Choroid plexus epithelial cell (primary cell): Measurements from ENCODE around the gene NFKB2.

Experiments
- DNase-seq: peaks from one replicate; pipeline ENCODE4 v3.0.0-alpha.2; 2010; ENCODE audit warnings: low read depth
- H3K4me3 ChIP-seq: 2 replicates; pipeline ENCODE4 v1.5.1; 2011; ENCODE audit warnings: low read depth, mild to moderate bottlenecking, control low read depth, low read length, moderate library complexity
- CTCF ChIP-seq: conservative IDR thresholded peaks from 2 replicates; pipeline ENCODE4 v1.5.1; 2011; ENCODE audit warnings: low read depth, mild to moderate bottlenecking, control low read depth, inconsistent platforms, low read length, moderate library complexity

Gene NFKB2

GRCh38 chr10:102403115-102403514 is 7.6 kb downstream of the NFKB2 start:
- H3K4me3 ChIP-seq, result no peak overlapping the region

GRCh38 chr10:102404361-102405107 is 9.0 kb downstream of the NFKB2 start:
- no peak overlapping the region for H3K4me3 ChIP-seq
- DNase-seq, result no peak
- no peak for TF ChIP-seq CTCF

More at GRCh38 chr10:102403115-102403514, 7.6 kb downstream of the NFKB2 start:
- no peak for TF ChIP-seq CTCF
- no peak for DNase-seq

- TF ChIP-seq CTCF, result no peak
- no peak overlapping the region for H3K4me3 ChIP-seq
- DNase-seq, result no peak
Observed at GRCh38 chr10:102405108-102405571, 9.6 kb downstream of the NFKB2 start.

- DNase-seq, result no peak
- TF ChIP-seq CTCF, result no peak
- H3K4me3 ChIP-seq, result no peak overlapping the region
Observed at GRCh38 chr10:102405632-102406031, 10.1 kb downstream of the NFKB2 start.

GRCh38 chr10:102406815-102407214 is 11.3 kb downstream of the NFKB2 start:
- TF ChIP-seq CTCF, result no peak

GRCh38 chr10:102407425-102408130 is 12.1 kb downstream of the NFKB2 start:
- no peak overlapping the region for H3K4me3 ChIP-seq
- DNase-seq, result no peak
- TF ChIP-seq CTCF, result no peak

More at GRCh38 chr10:102406815-102407214, 11.3 kb downstream of the NFKB2 start:
- no peak for DNase-seq
- H3K4me3 ChIP-seq, result no peak overlapping the region
